ENCODE measurements around the gene GDPD3. TPM values are rescaled to one million over a fixed set of nuclear protein-coding genes. Genes with fewer than 3 reads are reported as not detected.

The GDPD3 gene
- total and polyA plus RNA-seq, 2 of the 13 experiments (the other 11 are each of a cell fraction or from before 2014, with no cell fraction given) = 18.7 to 20.6 TPM

- TF ChIP-seq ZNF430 (CRISPR knock-in tag; IDR thresholded peaks at IDR 0.05) (0 out of 2 replicates have a peak, but pooled peaks have one; percentile 55), SP140L (CRISPR knock-in tag; IDR thresholded peaks at IDR 0.05; ENCODE audit: borderline replicate concordance) (no peak), MIER3 (CRISPR knock-in tag; IDR thresholded peaks at IDR 0.05; ENCODE audit: borderline replicate concordance) (no peak), AHR (CRISPR knock-in tag; IDR thresholded peaks at IDR 0.05) (0 out of 2 replicates have a peak, but pooled peaks have one; percentile 27), RXRA (CRISPR knock-in tag; IDR thresholded peaks at IDR 0.05) (0 out of 2 replicates have a peak, but pooled peaks have one; percentile 3), SMYD3 (CRISPR knock-in tag; IDR thresholded peaks at IDR 0.05) (no peak), BORCS8-MEF2B (CRISPR knock-in tag; IDR thresholded peaks at IDR 0.05) (peak; percentile 28; the same call in 1 of the 2 replicates), CTCF (CRISPR knock-in tag; IDR thresholded peaks at IDR 0.05) (peak; percentile 75), PRDM4 (CRISPR knock-in tag; IDR thresholded peaks at IDR 0.05; ENCODE audit: borderline replicate concordance) (no peak), CEBPZ (IDR thresholded peaks at IDR 0.05; ENCODE audit: low read length) (no peak), SMC3 (IDR thresholded peaks at IDR 0.05; ENCODE audit: low read length) (peak; percentile 50; the same call in 1 of the 2 replicates), PHF8 (CRISPR knock-in tag; IDR thresholded peaks at IDR 0.05) (no peak)
- TF ChIP-seq, protein P1, sequence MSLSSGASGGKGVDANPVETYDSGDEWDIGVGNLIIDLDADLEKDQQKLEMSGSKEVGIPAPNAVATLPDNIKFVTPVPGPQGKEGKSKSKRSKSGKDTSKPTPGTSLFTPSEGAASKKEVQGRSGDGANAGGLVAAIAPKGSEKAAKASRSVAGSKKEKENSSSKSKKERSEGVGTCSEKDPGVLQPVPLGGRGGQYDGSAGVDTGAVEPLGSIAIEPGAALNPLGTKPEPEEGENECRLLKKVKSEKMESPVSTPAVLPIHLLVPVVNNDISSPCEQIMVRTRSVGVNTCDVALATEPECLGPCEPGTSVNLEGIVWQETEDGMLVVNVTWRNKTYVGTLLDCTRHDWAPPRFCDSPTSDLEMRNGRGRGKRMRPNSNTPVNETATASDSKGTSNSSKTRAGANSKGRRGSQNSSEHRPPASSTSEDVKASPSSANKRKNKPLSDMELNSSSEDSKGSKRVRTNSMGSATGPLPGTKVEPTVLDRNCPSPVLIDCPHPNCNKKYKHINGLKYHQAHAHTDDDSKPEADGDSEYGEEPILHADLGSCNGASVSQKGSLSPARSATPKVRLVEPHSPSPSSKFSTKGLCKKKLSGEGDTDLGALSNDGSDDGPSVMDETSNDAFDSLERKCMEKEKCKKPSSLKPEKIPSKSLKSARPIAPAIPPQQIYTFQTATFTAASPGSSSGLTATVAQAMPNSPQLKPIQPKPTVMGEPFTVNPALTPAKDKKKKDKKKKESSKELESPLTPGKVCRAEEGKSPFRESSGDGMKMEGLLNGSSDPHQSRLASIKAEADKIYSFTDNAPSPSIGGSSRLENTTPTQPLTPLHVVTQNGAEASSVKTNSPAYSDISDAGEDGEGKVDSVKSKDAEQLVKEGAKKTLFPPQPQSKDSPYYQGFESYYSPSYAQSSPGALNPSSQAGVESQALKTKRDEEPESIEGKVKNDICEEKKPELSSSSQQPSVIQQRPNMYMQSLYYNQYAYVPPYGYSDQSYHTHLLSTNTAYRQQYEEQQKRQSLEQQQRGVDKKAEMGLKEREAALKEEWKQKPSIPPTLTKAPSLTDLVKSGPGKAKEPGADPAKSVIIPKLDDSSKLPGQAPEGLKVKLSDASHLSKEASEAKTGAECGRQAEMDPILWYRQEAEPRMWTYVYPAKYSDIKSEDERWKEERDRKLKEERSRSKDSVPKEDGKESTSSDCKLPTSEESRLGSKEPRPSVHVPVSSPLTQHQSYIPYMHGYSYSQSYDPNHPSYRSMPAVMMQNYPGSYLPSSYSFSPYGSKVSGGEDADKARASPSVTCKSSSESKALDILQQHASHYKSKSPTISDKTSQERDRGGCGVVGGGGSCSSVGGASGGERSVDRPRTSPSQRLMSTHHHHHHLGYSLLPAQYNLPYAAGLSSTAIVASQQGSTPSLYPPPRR (CRISPR knock-in tag; IDR thresholded peaks at IDR 0.05; ENCODE audit: borderline replicate concordance) = no peak
- TF ChIP-seq, protein P2, sequence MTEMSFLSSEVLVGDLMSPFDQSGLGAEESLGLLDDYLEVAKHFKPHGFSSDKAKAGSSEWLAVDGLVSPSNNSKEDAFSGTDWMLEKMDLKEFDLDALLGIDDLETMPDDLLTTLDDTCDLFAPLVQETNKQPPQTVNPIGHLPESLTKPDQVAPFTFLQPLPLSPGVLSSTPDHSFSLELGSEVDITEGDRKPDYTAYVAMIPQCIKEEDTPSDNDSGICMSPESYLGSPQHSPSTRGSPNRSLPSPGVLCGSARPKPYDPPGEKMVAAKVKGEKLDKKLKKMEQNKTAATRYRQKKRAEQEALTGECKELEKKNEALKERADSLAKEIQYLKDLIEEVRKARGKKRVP (CRISPR knock-in tag; IDR thresholded peaks at IDR 0.05) = no peak
Measured at GRCh38 chr16:30068750-30069610, 44.4 kb downstream of the GDPD3 start (continued).

Data from HepG2 (cell line).